ENCODE data around the gene IL20RA.
A peak's percentile ranks its signal among the peaks of the same experiment; 100 is the strongest.

The IL20RA gene

GRCh38 chr6:136959471-136959891 is 85.3 kb downstream of the IL20RA start:
- H3K27ac ChIP-seq (ENCODE audit: low read length): no peak overlapping the region
- no peaks in the 10 kb centered on the region for H3K27me3 ChIP-seq (replicated peaks; ENCODE audit: insufficient read depth, low read length)
- no peak for DNase-seq
- peaks cover 8% of the 10 kb centered on the region for H3K4me1 ChIP-seq (ENCODE audit: low read length)
- no peaks in the 10 kb centered on the region for H3K9me2 ChIP-seq (replicated peaks; ENCODE audit: insufficient read depth, low read length)
- H3K36me3 ChIP-seq (replicated peaks; ENCODE audit: insufficient read depth, low read length): no peaks in the 10 kb centered on the region
- no peaks in the 10 kb centered on the region for H3K9me3 ChIP-seq (replicated peaks; ENCODE audit: insufficient read depth, low read length)
- no peak overlapping the region for H3K9ac ChIP-seq (ENCODE audit: low read length)
- no peaks in the 10 kb centered on the region for H3F3A ChIP-seq (ENCODE audit: insufficient read depth, low read length)
- no peaks in the 10 kb centered on the region for H3K79me2 ChIP-seq (ENCODE audit: low read length)
- H4K20me1 ChIP-seq (ENCODE audit: insufficient read depth, low read length): no peaks in the 10 kb centered on the region
- no peak overlapping the region for H2AFZ ChIP-seq (ENCODE audit: low read length)
- no peak overlapping the region for H3K4me2 ChIP-seq (ENCODE audit: low read depth, low read length)
- H3K4me3 ChIP-seq (ENCODE audit: low read length): no peak overlapping the region
- TF ChIP-seq EZH2phosphoT487 (IDR thresholded peaks at IDR 0.05; ENCODE audit: low read length) (no peak), CTCF (IDR thresholded peaks at IDR 0.05; ENCODE audit: low read length) (no peak), EZH2 (optimal IDR thresholded peaks at IDR 0.05; ENCODE audit: low read depth, low read length) (no peak)

GRCh38 chr6:136958168-136958567 is 86.6 kb downstream of the IL20RA start:
- Histone ChIP-seq H3K4me1 (ENCODE audit: low read length) (peaks cover 8% of the 10 kb centered on the region), H3K36me3 (replicated peaks; ENCODE audit: insufficient read depth, low read length) (no peaks in the 10 kb centered on the region), H3K9me3 (replicated peaks; ENCODE audit: insufficient read depth, low read length) (no peaks in the 10 kb centered on the region), H3K9me2 (replicated peaks; ENCODE audit: insufficient read depth, low read length) (no peaks in the 10 kb centered on the region), H3K4me2 (ENCODE audit: low read depth, low read length) (no peak overlapping the region), H3K9ac (ENCODE audit: low read length) (no peak overlapping the region), H3K27ac (ENCODE audit: low read length) (no peak overlapping the region), H3K27me3 (replicated peaks; ENCODE audit: insufficient read depth, low read length) (no peaks in the 10 kb centered on the region), H3K79me2 (ENCODE audit: low read length) (no peaks in the 10 kb centered on the region), H3K4me3 (ENCODE audit: low read length) (no peak overlapping the region), H2AFZ (ENCODE audit: low read length) (no peak overlapping the region), H3F3A (ENCODE audit: insufficient read depth, low read length) (no peaks in the 10 kb centered on the region), H4K20me1 (ENCODE audit: insufficient read depth, low read length) (no peaks in the 10 kb centered on the region)
- no peak for DNase-seq
- TF ChIP-seq EZH2 (optimal IDR thresholded peaks at IDR 0.05; ENCODE audit: low read depth, low read length) (no peak), EZH2phosphoT487 (IDR thresholded peaks at IDR 0.05; ENCODE audit: low read length) (no peak), CTCF (IDR thresholded peaks at IDR 0.05; ENCODE audit: low read length) (no peak)

- no peaks in the 10 kb centered on the region for H3K36me3 ChIP-seq (replicated peaks; ENCODE audit: insufficient read depth, low read length)
- no peaks in the 10 kb centered on the region for H3K27me3 ChIP-seq (replicated peaks; ENCODE audit: insufficient read depth, low read length)
- H3K9me3 ChIP-seq (replicated peaks; ENCODE audit: insufficient read depth, low read length): no peaks in the 10 kb centered on the region
- H3F3A ChIP-seq (ENCODE audit: insufficient read depth, low read length): no peaks in the 10 kb centered on the region
- H3K79me2 ChIP-seq (ENCODE audit: low read length): no peaks in the 10 kb centered on the region
- H3K27ac ChIP-seq (ENCODE audit: low read length): no peak overlapping the region
- peak; percentile 15 for DNase-seq
- no peaks in the 10 kb centered on the region for H3K9me2 ChIP-seq (replicated peaks; ENCODE audit: insufficient read depth, low read length)
- no peak overlapping the region for H3K4me3 ChIP-seq (ENCODE audit: low read length)
- H2AFZ ChIP-seq (ENCODE audit: low read length): peak overlapping the region; percentile 61
- no peak for TF ChIP-seq EZH2phosphoT487 (IDR thresholded peaks at IDR 0.05; ENCODE audit: low read length)
- no peak for TF ChIP-seq CTCF (IDR thresholded peaks at IDR 0.05; ENCODE audit: low read length)
- TF ChIP-seq EZH2 (optimal IDR thresholded peaks at IDR 0.05; ENCODE audit: low read depth, low read length): no peak
- peak overlapping the region; percentile 33; the same call in 1 of the 2 replicates for H3K4me2 ChIP-seq (ENCODE audit: low read depth, low read length)
- peaks cover 8% of the 10 kb centered on the region for H3K4me1 ChIP-seq (ENCODE audit: low read length)
- H4K20me1 ChIP-seq (ENCODE audit: insufficient read depth, low read length): no peaks in the 10 kb centered on the region
- H3K9ac ChIP-seq (ENCODE audit: low read length): no peak overlapping the region
Measured at GRCh38 chr6:136956590-136957544, 87.9 kb downstream of the IL20RA start.

Data from MM.1S (cell line).